HG03354 (cell line): ENCODE data around the gene TRMU.

Source experiments
- ATAC-seq: cut with Tn5 transposase; IDR thresholded peaks from one replicate; pipeline ENCODE4 v1.9.1; 2021; ENCODE audit warnings: mild to moderate bottlenecking; ENCODE audit not compliant: unreplicated experiment, poor library complexity, severe bottlenecking

Gene TRMU, protein sequence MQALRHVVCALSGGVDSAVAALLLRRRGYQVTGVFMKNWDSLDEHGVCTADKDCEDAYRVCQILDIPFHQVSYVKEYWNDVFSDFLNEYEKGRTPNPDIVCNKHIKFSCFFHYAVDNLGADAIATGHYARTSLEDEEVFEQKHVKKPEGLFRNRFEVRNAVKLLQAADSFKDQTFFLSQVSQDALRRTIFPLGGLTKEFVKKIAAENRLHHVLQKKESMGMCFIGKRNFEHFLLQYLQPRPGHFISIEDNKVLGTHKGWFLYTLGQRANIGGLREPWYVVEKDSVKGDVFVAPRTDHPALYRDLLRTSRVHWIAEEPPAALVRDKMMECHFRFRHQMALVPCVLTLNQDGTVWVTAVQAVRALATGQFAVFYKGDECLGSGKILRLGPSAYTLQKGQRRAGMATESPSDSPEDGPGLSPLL

GRCh38 chr22:46335201-46336118, at the start of gene TRMU:
Gene TRMU, plus strand, starts transcription at chr22:46335714. Its CDS starts 51 bp downstream, at chr22:46335765.
- ATAC-seq = peak; percentile 86

GRCh38 chr22:46286006-46286405, 49.5 kb upstream of the TRMU start:
- no peak for ATAC-seq

- no peak for ATAC-seq
Observed at GRCh38 chr22:46286941-46287872, 48.3 kb upstream of the TRMU start.

DNA sequence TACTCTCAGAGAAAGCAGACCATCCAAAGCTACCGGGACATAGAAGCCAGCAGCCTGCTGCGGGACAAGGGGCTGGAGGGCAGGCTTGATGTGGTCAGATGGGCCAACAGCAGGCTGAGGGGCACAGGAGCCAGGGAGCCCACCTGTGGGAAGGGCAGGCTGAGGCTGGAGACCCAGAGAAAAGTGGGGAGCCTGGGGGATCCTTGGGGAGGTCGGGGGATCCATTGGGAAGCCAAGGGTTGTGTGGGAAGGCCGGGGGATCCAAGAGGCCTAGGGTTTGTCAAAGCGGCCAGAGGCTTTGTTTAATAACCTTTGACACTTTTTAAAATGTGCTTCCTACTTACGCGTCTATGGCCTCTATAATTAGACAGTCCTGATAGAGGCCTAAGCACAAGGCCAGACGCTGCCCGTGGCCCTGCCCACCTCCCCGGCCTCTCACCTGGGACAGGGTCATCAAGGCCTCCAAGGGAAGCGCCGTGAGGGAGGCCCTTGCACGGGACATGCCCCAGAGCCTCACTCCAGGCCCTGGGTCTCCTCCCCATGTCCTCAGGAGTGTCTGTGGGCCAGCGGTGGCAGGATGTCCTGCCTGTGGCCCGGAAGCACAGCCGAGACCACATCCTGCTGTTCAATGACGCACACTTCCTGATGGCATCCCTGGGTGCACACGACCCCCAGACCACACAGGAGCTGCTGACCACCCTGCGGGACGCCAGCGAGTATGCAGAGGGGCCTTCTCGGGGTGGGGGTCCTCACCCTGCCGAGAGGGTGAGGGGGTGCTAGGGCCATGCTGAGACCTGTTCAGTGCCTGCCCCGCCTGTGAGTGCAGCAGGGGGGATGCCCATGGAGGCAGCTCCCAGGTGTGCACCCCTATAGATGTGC, 47.4 kb upstream of the TRMU start:
- ATAC-seq = peak; percentile 81

GRCh38 chr22:46288846-46289243, 46.7 kb upstream of the TRMU start:
- peak; percentile 10 for ATAC-seq

DNA sequence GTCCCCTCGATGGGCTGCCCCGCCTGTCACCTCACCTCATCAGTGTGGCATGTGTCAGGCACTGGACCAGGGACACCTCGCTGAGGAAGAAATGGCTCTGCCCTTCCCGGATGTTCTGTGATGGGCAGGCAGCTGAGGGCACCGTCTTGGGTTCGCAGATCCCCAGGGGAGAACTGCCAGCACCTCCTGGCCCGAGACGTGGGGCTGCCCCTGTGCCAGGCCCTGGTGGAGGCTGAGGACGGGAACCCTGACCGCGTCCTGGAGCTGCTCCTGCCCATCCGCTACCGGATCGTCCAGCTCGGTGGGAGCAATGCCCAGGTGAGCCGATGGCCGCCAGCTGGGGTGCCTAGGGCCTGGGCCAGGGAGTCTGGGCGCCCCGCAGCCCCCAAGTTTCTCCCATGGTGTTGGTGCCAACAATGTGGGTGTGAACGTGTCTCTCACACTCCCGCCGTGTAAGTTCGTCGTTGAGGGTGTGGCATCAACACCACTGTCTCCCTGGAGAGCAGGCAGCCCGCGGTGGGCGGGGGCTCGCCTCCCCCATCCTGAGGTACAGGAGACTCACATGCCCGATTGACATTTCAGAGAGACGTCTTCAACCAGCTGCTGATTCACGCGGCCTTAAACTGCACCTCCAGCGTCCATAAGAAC, 46.1 kb upstream of the TRMU start:
- ATAC-seq = no peak

DNA sequence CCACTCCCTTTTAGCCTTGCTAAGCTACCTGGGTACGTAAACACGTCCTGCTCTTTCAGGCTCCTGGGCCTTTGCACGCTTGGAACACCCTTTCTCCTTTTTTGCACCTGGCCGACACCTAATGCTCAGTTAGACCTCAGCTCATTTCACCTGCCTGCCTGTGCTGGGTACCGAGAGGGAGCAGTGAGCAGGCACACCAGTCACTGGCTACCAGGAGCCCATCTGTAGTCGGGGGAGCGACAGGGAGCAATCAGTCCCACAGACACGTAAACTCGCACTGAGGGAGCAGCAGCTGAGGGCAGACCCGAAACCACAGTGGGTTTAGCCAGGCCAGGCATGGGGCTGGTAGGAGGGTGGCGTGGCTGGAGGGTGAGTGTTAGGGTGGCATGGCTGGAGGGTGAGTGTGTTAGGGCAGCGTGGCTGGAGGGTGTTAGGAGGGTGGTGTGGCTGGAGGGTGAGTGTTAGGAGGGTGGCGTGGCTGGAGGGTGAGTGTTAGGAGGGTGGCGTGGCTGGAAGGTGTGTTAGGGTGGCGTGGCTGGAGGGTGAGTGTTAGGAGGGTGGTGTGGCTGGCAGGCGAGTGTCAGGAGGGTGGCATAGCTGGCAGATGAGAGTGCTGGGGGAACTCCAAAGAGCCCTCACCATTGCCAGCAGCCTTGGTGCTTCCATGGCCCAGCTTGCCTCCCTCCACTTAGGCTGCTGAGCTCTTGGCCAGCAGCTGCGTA, 45.2 kb upstream of the TRMU start:
- no peak for ATAC-seq

- ATAC-seq = no peak
Observed at GRCh38 chr22:46290843-46291785, 44.4 kb upstream of the TRMU start.

DNA sequence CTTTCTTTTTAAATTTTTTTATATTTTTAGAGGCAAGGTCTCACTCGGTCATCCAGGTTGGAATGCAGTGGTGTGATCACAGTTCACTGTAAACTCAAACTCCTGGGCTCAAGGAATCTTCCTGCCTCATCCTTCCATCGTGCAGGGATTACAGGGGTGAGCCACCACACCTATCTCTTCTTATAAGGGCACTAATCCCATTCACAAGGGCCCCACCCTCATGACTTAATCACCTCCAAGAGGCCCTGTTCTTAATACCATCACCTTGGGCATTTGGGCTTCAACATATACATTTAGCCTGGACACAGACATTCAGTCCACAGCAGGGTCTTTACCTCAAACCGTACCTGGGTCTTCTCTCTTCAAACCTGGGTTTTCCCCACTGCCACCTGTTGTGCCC, 43.3 kb upstream of the TRMU start:
- ATAC-seq = no peak

DNA sequence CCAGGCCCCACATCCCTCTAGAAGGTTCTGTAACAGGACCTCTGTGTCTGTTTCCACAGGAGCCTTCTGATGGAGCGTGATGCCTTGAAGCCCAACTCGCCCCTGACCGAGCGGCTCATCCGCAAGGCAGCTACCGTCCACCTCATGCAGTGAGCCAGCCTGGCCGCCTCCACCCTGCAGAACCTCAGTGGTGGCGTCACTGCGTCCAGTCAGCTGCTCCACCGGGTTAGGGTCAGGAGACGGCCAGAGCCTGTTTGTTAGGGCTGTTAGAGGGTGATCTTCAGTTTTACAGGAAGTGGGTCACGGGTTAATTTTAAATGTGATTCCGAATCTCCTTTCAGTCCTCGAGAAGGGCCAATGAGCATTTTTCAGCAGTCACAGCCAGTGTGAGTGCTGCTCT, 42.8 kb upstream of the TRMU start:
- ATAC-seq = no peak

GRCh38 chr22:46293577-46294260, 41.8 kb upstream of the TRMU start:
- ATAC-seq = no peak

- ATAC-seq = no peak
Observed at GRCh38 chr22:46294784-46295183, 40.7 kb upstream of the TRMU start.

- ATAC-seq = no peak
Observed at GRCh38 chr22:46295277-46295971, 40.1 kb upstream of the TRMU start.

- peak; percentile 95 for ATAC-seq
Observed at GRCh38 chr22:46296257-46297150, 39.0 kb upstream of the TRMU start, which contains the start of gene GTSE1. Gene GTSE1, plus strand, starts transcription at chr22:46296870. Its CDS starts 531 bp downstream, at chr22:46297401.
